Vagina (tissue), 2 donors: ENCODE measurements around the gene RGS19. TPM values are rescaled to one million over a fixed set of nuclear protein-coding genes. Genes with fewer than 3 reads are reported as not detected.
A peak's percentile ranks its signal among the peaks of the same experiment; 100 is the strongest.

ENCODE experiments used
- DNase-seq, 2 donors: peaks; one replicate each; pipeline ENCODE4 v3.0.0-alpha.2; 2017; ENCODE audit errors: extremely low spot score in 2 of 2
- H3K27ac ChIP-seq: fragments of 200-600 bp; sonication (generic); one replicate; pipeline ENCODE4 v1.5.1; 2019
- H3K27me3 ChIP-seq: fragments of 200-600 bp; sonication (generic); one replicate; pipeline ENCODE4 v1.5.1; 2019
- H3K36me3 ChIP-seq, 2 donors: fragments of 200-600 bp; sonication (generic); one replicate each; pipeline ENCODE4 v1.5.1; 2017 to 2019
- H3K4me1 ChIP-seq: fragments of 200-600 bp; sonication (generic); one replicate; pipeline ENCODE4 v1.5.1; 2019
- H3K4me3 ChIP-seq, 2 donors: fragments of 200-600 bp; sonication (generic); 1 replicate in 1 of 2; 2 replicates in 1 of 2; pipeline ENCODE4 v1.5.1; 2016 to 2019
- H3K9me3 ChIP-seq: fragments of 200-600 bp; sonication (generic); one replicate; pipeline ENCODE4 v1.5.1; 2019
- POLR2A ChIP-seq, 2 donors: fragments of 450-650 bp; IDR thresholded peaks; one replicate each; pipeline ENCODE4 v1.6.1; 2017; ENCODE audit warnings: antibody characterized with exemption in 2 of 2, mild to moderate bottlenecking in 2 of 2, moderate library complexity in 2 of 2
- POLR2AphosphoS5 ChIP-seq, 2 donors: sonication (generic); formaldehyde crosslinking; IDR thresholded peaks; one replicate each; pipeline ENCODE4 v1.9.0; 2017; ENCODE audit warnings: antibody characterized with exemption in 2 of 2, mild to moderate bottlenecking in 2 of 2, low read depth in 1 of 2; ENCODE audit not compliant: insufficient read depth in 1 of 2
- intact Hi-C: fragments of 100-400 bp; cut with DNase I; formaldehyde crosslinking; loops from one replicate; pipeline ENCODE4 v1.15.1; 2023
- total RNA-seq: library from RNA; depleted of rRNA; stranded (reverse); fragments of >200 nt; gene quantifications from one replicate; pipeline ENCODE4 v1.2.3, GENCODE V29; 2016
- TF ChIP-seq, protein P1 (sequence below), 3 experiments: fragments of 450-650 bp in 2 of 3; fragments of 200-600 bp in 1 of 3; sonication (generic) in 1 of 3; IDR thresholded peaks; one replicate each; pipeline ENCODE4 v1.5.1; 2017 to 2019; ENCODE audit warnings: antibody characterized with exemption in 3 of 3, mild to moderate bottlenecking in 2 of 3, moderate library complexity in 2 of 3

RGS19 gene
- total RNA-seq, 1 donor from 2014 or later: 20.6 TPM

DNA sequence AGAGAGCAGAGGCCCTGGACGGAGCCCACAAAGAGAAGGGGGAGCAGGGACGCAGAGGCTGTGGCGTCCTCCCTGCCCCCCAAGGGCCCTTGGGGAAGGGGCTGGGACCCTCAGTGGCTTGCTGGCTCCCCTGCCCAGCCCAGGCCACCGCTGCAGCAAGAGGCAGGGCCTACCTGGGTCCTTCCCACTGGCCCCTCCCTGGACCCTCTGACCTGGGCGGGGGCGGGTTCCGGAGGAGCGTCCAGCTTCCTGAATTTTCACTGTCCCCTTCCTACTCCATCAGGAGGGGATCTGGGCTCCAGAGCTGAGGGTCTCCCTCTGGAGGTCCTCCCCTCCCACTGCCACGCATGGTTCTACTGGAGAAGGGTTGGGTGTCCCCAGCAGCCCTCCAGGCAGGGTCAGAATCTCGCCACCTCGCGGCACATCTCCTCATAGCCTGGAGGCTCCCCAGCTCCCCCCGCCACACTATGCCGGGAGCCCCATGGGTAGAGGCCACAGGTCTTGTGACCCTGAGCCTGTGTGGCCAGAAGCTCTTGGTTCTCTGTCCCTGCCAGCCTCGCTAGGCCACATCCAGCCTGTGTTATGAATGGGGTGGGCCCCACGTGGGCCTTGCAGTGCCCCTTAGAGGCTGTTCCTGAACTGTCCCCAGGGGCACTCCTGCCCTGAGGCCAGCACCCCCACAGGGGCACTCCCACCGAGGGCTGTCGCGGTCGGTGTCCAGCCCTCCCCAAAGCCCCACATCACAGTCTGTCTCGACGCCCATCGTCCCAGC is 28.9 kb downstream of the RGS19 start:
- H3K4me1 ChIP-seq: peaks cover 25% of the 10 kb centered on the region
- peak overlapping the region in 1 of 2 donors; percentile 28 for H3K4me3 ChIP-seq
- no peak for TF ChIP-seq POLR2A (IDR thresholded peaks at IDR 0.05)
- TF ChIP-seq POLR2AphosphoS5 (IDR thresholded peaks at IDR 0.05; ENCODE audit: insufficient read depth in 1 of 2, low read depth in 1 of 2): no peak
- TF ChIP-seq, protein P1, sequence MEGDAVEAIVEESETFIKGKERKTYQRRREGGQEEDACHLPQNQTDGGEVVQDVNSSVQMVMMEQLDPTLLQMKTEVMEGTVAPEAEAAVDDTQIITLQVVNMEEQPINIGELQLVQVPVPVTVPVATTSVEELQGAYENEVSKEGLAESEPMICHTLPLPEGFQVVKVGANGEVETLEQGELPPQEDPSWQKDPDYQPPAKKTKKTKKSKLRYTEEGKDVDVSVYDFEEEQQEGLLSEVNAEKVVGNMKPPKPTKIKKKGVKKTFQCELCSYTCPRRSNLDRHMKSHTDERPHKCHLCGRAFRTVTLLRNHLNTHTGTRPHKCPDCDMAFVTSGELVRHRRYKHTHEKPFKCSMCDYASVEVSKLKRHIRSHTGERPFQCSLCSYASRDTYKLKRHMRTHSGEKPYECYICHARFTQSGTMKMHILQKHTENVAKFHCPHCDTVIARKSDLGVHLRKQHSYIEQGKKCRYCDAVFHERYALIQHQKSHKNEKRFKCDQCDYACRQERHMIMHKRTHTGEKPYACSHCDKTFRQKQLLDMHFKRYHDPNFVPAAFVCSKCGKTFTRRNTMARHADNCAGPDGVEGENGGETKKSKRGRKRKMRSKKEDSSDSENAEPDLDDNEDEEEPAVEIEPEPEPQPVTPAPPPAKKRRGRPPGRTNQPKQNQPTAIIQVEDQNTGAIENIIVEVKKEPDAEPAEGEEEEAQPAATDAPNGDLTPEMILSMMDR (IDR thresholded peaks at IDR 0.05): no peak
- H3K27ac ChIP-seq: peak overlapping the region; percentile 13
- no peaks in the 10 kb centered on the region for H3K9me3 ChIP-seq
- peaks cover 8% of the 10 kb centered on the region for H3K27me3 ChIP-seq
- H3K36me3 ChIP-seq: no peaks in the 10 kb centered on the region
- intact Hi-C loops: no loop called here
- DNase-seq: no peak

DNA sequence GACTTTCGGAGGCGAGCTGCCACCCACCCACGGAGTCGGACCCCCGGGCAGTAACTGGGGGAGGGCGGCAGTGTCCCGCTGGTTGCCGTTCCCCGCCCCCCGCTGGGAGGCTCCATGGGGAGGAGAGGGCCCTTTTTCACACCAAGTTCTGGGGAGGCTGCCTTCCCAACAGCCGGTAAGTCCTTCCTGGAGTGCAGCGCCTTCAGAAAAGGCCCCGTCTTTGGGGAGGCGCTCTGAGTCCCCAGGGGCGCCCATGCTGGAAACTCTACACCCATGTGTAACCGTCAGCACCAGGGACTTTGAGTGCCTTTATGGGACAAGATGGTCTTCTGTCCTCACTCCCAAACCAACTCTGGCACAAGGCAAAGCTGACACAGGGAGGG is 29.4 kb downstream of the RGS19 start:
- H3K36me3 ChIP-seq: no peaks in the 10 kb centered on the region
- peaks cover 8% of the 10 kb centered on the region for H3K27me3 ChIP-seq
- no peak overlapping the region for H3K27ac ChIP-seq
- H3K9me3 ChIP-seq: no peaks in the 10 kb centered on the region
- H3K4me3 ChIP-seq: peak overlapping the region; percentile 28 to 42
- intact Hi-C loops: no loop called here
- DNase-seq: no peak
- peaks cover 20% of the 10 kb centered on the region for H3K4me1 ChIP-seq
- TF ChIP-seq POLR2A (IDR thresholded peaks at IDR 0.05) (no peak), POLR2AphosphoS5 (IDR thresholded peaks at IDR 0.05; ENCODE audit: insufficient read depth in 1 of 2, low read depth in 1 of 2) (no peak)
- TF ChIP-seq, protein P1 (IDR thresholded peaks at IDR 0.05): no peak

DNA sequence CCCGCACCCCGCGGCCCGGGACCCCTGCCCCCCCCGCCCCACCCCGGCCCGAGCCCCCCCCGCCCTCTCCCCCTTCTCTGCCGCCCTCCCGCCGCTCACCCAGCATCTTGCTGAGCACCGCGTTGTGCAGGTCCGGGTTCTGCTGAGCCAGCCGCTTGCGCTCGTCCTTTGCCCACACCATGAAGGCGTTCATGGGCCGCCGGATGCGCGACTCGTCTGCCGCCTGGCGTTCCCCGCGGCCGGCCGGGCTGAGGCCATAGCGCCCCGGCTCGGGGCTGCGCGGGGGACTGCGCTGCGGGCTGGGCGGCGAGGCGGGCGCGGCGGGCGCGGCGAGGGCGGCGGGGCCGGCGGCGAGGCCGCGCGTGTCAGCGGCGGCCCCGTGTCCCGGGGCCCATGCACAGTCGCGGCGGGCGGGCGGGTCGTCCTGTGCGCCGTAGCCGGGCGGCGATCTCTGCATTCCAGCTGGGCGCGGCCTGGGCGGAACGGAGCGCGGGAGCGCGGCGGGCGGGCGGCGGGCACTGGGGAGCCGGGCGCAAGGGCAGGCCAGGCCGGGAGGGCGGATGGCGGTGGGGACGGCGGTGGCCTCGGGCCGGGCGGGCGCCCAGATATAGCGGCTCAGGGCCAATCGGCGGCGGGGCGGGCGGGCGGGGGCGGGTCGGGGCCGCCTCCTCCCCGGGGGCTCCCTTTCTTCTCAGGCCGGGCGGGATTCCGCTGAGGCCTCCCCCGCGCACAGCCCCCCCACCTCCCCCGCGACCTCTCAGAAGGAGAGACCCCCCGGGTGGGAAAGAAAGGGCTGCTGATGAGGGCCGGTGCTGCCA is 30.0 kb downstream of the RGS19 start, which contains the start of gene SOX18:
SOX18 (minus strand) TSS at position 580 of the 818 bp plus-strand sequence; CDS start at position 457, 123 bp downstream.
- intact Hi-C loops: no loop called here
- H3K27me3 ChIP-seq: peaks cover 8% of the 10 kb centered on the region
- H3K36me3 ChIP-seq: no peaks in the 10 kb centered on the region
- TF ChIP-seq, protein P1 (IDR thresholded peaks at IDR 0.05): no peak
- TF ChIP-seq POLR2A (IDR thresholded peaks at IDR 0.05) (no peak), POLR2AphosphoS5 (IDR thresholded peaks at IDR 0.05; ENCODE audit: insufficient read depth in 1 of 2, low read depth in 1 of 2) (no peak)
- no peak within 1 kb of the TSS for H3K27ac ChIP-seq
- H3K9me3 ChIP-seq: no peaks in the 10 kb centered on the region
- H3K4me3 ChIP-seq: peak within 1 kb of the TSS; percentile 39 to 42
- DNase-seq: no peak
- peaks cover 20% of the 10 kb centered on the region for H3K4me1 ChIP-seq

DNA sequence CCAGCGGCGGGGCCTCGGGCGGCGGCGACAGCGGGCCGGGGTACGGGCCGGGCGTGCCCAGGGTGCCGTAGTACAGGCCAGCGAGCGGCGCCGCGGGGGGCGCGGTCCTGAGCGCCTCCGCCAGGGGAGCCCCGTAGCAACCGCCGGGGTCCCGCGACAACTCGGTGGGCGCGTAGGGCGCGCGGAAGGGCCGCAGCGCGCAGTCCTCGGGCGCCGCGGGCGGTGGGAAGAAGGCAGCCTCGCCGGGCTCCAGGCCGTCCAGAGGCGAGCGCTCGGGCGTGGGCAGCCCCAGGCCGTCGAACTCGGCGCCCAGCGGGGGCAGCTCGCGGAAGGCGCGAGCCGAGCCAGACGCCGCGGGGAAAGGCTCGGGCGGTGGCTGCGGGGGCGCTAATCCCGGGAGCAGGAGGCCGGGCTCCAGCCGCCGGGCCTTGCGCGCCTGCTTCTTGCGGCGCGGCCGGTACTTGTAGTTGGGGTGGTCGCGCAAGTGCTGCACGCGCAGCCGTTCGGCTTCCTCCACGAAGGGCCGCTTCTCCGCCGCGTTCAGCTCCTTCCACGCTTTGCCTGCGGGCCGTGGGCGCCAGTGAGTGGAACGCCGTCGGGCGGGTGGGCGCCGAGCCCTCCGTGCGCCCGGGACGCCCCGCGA is 30.8 kb downstream of the RGS19 start:
- Histone ChIP-seq H3K27ac (no peak overlapping the region), H3K27me3 (peaks cover 8% of the 10 kb centered on the region), H3K4me3 (peak overlapping the region; percentile 39 to 42), H3K9me3 (no peaks in the 10 kb centered on the region), H3K36me3 (no peaks in the 10 kb centered on the region), H3K4me1 (peaks cover 18% of the 10 kb centered on the region)
- no peak for DNase-seq
- intact Hi-C loops: no loop called here
- no peak for TF ChIP-seq POLR2AphosphoS5 (IDR thresholded peaks at IDR 0.05; ENCODE audit: insufficient read depth in 1 of 2, low read depth in 1 of 2)
- TF ChIP-seq, protein P1 (IDR thresholded peaks at IDR 0.05): no peak
- no peak for TF ChIP-seq POLR2A (IDR thresholded peaks at IDR 0.05)
